Activated CD4-positive, alpha-beta T cell treated with anti-CD3 and anti-CD28 coated beads, Interleukin-2, amount 50 U/mL, for 48 hours (primary cell): Measurements from ENCODE around the gene RALGPS2.
A peak's percentile ranks its signal among the peaks of the same experiment; 100 is the strongest.
"Not testable (repeated sequence)": the region's sequence is repeated elsewhere in the genome, so short reads cannot be mapped to it uniquely, and the experiment has no call there.

ENCODE experiments used
- DNase-seq, 2 experiments: peaks; one replicate each; pipeline ENCODE4 v3.0.0-alpha.2; 2020

Gene RALGPS2

GRCh38 chr1:178946855-178947676 is 222.0 kb downstream of the RALGPS2 start:
- DNase-seq = no peak

- DNase-seq = no peak
These were observed 222.6 kb downstream of the RALGPS2 start for GRCh38 chr1:178947677-178947981.

DNA sequence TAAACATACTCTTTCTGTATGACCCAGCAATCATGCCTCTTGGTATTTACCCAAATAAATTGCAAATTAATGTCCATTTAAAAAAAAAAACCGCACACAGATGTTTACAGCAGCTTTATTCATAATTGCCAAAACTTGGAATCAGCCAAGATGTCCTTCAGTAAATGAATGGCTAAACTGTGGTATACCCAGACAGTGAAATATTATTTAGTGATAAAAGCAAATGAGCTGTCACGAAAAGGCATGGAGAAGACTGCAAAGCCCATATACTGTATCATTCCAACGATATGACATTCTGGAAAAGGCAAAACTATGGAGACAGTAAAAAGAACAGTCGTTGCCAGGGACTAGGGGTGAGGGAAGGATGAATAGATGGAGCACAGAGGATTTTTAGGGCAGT is 223.6 kb downstream of the RALGPS2 start:
- no peak for DNase-seq

DNA sequence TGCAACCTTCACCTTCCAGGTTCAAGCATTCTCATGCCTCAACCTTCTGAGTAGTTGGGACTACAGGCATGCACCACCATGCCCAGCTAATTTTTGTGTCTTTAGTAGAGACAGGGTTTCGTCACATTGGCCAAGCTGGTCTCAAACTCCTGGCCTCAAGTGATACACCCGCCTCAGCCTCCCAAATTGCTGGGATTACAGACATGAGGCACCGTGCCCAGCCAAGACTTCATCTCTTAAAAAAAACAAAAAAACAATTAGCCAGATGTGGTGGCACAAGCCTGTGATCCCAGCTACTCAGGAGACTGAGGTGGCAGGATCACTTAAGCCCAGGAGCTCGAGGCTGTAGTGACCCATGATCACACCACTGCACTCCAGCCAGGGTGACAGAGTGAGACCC is 224.8 kb downstream of the RALGPS2 start:
- DNase-seq = not testable (repeated sequence)

DNA sequence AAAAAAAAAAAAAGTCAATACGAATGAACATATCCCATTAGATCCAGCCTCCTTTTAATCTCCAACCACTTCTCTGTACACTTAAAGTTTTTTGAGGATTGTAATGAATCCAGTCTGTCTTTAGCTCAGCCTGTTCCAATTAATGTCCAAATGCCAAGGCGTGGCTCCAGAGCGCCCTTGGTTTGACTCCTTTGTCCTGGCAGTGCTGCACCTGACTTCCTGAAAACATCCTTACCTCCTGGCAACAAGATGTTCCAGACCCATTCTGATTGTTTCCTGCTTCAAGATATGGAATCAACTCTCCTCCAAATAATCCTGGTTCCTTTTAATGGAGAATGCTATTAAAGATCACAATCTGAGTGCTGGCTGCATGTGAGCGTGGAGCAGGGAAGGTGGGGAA is 226.6 kb downstream of the RALGPS2 start:
- DNase-seq = no peak

DNA sequence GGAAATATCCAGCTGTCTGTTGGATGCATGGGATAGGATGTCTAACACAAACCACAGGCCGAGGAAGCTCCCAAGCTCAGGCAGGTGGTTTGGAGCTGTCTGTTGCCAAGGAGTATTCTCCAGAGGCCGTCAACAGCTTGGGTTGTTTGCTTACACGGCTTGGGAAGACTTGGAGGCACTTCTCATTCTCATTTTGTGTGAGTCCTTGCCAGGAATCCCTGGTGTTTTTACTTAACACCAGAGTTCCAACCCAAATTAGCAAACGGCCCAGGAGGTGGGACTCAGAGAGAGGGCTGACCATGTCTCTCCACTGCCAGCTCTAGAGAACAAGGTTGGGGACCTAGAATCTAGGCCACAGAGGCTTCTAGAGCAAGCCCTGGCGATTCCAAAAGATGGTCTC is 228.0 kb downstream of the RALGPS2 start:
- DNase-seq = no peak

GRCh38 chr1:178953538-178954324 is 228.7 kb downstream of the RALGPS2 start:
- no peak for DNase-seq

- DNase-seq = no peak
These were observed 229.3 kb downstream of the RALGPS2 start for GRCh38 chr1:178954325-178954690.

GRCh38 chr1:178954937-178955336 is 229.9 kb downstream of the RALGPS2 start:
- DNase-seq = no peak

DNA sequence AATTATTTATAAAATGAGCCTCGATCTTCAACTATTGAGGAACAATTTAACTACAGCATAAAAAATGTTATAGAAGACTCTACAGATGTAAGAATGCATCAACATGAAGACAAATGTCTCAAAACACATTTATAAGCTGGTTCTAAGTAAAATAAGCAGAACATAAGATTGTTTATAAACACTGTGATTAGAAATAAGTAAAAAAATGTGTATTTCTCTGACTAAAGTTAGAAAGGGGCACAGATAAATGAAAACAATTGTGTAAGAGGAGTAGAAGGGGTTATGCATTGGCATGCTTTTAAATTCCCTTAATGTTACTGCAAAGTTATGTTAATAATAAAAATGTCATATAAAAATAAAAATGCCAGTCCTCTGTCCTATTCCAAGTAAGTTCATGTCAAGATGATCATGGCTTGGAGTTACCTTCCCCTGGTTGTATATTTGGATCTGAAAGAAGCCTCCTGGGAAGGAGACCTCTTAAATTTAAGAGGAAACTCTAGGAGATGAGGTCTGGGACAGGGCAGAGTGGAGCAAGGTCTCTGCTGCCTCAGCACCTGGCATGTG is 230.4 kb downstream of the RALGPS2 start:
- DNase-seq = no peak

DNA sequence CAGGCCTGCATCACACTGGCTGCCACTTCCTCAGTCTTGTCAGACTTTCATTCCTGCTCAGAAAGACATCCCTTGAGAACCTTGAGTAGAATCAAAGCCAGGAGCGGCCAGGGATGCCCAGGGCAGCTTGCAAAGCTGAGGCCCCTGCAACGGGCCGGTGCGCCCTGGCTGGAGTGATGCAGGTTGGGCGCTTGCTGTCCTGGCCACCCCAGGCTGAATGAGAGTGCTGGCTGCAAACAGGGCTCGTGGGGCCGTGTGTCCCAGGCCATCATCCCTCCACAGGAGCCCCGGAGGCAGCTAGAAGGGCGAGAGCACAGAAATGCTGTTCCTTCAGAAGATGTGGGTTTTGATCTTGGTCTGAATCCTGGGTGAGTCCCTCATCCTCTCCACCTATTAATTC is 233.4 kb downstream of the RALGPS2 start:
- no peak for DNase-seq

GRCh38 chr1:178959543-178960460 is 234.8 kb downstream of the RALGPS2 start:
- peak; percentile 3 to 10 for DNase-seq

DNA sequence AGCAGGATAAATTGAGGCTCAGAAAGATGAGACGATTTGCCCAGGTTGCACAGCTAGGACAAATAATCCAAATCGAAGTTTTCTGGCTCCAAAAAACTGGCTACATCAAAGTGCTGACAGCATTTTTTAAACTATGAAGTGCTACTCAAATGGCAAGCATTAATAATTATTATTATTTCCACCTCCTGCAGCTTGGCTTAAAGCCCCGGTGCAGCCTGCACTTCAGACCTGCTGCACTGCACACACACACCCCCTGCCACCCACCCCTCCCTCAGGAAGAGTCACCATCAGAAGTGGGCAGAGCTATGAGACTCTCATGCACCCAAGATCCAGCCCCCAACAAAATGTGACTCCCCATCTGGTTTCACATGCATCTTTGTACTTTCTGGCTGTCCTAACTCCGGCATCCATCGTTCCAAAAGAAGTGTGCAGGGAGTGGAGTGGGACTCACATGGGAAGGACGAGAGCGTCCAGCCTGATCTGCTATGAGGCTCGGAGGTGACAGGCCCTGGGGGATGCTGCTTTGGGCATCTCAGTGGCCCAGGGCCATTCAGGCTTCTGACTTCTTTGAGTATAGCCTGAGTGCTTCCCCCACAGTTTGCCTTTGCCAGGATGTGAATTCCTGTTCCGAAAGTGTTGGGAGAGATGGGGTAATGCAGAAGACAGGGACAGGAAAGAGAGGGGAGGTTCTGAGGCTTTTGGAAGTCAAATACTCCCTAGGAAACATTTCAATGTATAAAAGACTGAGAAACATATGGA is 235.6 kb downstream of the RALGPS2 start:
- DNase-seq = no peak

DNA sequence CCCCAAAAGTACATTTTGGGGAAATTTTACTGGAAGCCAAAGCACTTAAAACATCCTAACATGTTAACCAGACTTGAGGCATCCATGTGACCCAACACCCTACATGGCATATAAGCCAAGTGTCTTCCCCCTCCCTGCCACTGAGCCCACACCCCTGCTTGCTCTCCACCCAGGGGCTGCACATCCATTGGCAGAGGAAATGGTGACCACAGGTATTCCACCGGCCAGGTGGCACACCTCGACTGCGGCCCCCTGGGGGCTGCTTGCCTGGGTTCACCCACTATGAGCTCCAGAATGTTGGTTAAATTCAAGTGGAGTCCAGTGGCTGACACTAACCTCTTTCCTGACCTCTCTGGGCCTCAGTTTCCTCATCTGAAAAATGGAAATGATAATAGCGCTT is 236.3 kb downstream of the RALGPS2 start:
- no peak for DNase-seq

DNA sequence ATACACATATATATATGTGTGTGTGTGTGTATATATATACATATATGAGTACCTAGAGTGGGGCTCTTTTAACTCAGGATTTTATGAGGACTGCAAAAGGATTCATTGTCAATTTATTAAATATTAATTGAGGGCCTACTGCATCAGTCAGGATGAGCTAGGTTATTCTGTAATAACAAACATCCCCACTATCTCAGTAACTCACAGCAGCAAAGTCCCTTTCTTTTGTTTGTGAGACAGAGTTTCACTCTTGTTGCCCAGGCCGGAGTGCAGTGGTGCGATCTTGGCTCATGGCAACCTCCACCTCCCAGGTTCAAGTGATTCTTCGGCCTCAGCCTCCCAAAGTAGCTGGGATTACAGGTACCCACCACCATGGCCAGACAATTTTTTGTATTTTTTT is 236.8 kb downstream of the RALGPS2 start:
- DNase-seq = no peak

GRCh38 chr1:178962853-178963711 is 238.0 kb downstream of the RALGPS2 start:
- no peak for DNase-seq

- DNase-seq = no peak
These were observed 239.7 kb downstream of the RALGPS2 start for GRCh38 chr1:178964469-178965330.

DNA sequence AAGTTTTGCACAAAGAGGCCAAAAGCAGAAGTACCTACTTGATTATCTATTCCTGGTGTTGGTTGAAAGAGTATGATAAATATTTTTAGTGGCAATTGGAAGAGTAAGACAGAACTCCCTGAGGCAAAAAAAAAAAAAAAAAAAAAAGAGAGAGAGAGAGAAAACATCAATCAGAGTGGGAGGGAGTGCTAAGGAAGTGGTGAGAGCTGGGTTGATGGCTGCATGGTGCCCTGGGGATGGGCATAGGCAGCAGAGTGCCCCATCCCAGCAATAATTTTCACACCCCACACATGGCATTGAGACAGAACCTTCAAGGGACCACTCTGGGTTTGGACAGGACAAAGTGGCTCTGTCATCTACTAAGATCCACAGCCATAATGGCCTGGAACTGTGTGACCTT is 241.3 kb downstream of the RALGPS2 start:
- DNase-seq = no peak

DNA sequence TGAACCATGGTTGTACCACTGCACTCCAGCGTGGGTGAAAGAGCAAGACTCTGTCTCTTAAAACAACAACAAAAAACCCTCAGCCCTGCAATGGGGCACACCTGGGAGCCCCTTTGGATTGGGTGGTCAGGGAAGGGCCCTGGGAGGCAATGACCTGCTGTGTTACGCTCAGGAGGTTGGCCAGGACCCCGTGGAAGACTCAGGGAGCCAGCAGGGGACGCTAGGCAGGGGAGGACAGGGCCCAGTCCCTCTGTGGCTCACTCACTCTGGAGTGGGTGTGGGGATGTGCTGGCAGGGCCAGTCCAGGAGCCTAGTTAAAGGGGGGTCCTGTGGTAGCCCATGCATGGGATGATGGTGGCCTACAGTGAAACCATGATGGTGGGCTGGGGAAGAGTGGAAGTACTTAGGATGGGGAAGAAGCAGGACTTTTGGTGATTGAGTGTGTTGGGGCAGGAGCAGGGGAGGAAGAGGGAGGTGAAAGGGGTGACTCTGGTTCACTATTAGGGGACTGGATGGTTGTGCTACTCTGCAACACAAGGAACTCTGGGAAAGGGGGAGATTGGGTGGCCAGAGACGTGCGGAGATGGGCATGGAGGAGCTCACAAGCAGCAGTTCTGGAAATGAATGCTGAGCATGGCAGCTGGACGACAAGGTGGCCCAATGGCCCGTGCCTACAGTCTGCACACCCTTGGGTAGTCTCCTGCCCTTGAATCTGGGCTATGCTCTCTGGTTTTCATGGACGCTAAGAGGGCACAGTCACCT is 244.4 kb downstream of the RALGPS2 start:
- DNase-seq = no peak
